Motor neuron (in vitro differentiated cells): ENCODE results near the gene AFP. TPM values are rescaled to one million over a fixed set of nuclear protein-coding genes. Genes with fewer than 3 reads are reported as not detected.

Experiments used
- ATAC-seq, 8 experiments: fragments of 200-7000 bp; cut with Tn5 transposase; replicated peaks in 6 of 8; 2 replicates each; pipeline ENCODE4 v1.8.0; 2021; ENCODE audit warnings: mild to moderate bottlenecking in 8 of 8, moderate library complexity in 8 of 8
- H3K27ac ChIP-seq, 2 donors: fragments of 250-450 bp; sonication (Bioruptor Pico); 2 replicates each; pipeline ENCODE4 v1.9.0; 2021; ENCODE audit warnings: antibody characterized with exemption in 2 of 2, mild to moderate bottlenecking in 2 of 2, moderate library complexity in 1 of 2
- H3K4me1 ChIP-seq, 2 donors: fragments of 250-450 bp; sonication (Bioruptor Pico); replicated peaks in 1 of 2; 2 replicates each; pipeline ENCODE4 v1.6.1; 2021; ENCODE audit warnings: antibody characterized with exemption in 2 of 2, mild to moderate bottlenecking in 2 of 2, moderate library complexity in 1 of 2
- H3K4me3 ChIP-seq, 5 donors: fragments of 250-450 bp; sonication (Bioruptor Pico); 2 replicates each; pipeline ENCODE4 v1.9.0; 2021; ENCODE audit warnings: antibody characterized with exemption in 5 of 5, mild to moderate bottlenecking in 5 of 5, moderate library complexity in 4 of 5
- WGBS, 10 experiments: fragments of 450-650 bp; shearing (Covaris generic); methylation state at CpG; one replicate each; pipeline ENCODE4 v1.0.0; 2022; 5-methylcytosine and 5-hydroxymethylcytosine counted together
- in situ Hi-C, 9 experiments: fragments of 400-800 bp; cut with MboI; loops; one replicate each; pipeline ENCODE4 v1.15.0; 2021; ENCODE audit warnings: low sequenced_read_pairs in 9 of 9, low pct_unique_long_range_greater_than_20kb in 2 of 9; ENCODE audit not compliant: unreplicated experiment in 9 of 9
- total RNA-seq, 8 experiments: library from RNA; unstranded; fragments of 300-600 nt; gene quantifications; 2 replicates each; pipeline versions ENCODE4 v1.2.3 to v1.2.4, GENCODE V29; 2022

AFP gene
- total RNA-seq, 8 experiments from 2014 or later, result 0.33 to 3.4 (median 1.3) TPM; not detected in 4

DNA sequence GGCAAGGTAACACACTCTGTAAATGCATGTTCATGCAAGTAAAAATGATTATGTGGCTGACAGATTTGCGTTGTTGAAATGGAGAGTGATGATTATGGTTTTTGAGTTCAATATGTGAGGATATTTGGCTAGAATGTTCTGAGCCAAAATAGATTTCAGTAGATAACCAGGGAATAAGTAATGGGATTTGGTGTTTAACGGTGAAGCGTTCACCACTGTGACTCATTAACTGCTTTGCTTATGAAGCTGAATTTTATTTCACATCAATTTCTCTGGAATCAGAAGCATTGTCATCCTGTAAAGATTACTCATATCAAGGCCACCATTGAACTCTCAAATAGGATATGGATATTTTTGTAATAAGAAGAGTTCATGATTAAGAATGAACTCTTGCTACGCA lies 11.7 kb downstream of the AFP start:
- Histone ChIP-seq H3K4me1 (peaks cover 0 to 2% of the 10 kb centered on the region in 2 donors), H3K27ac (no peak overlapping the region), H3K4me3 (no peak overlapping the region)
- ATAC-seq, result no peak
- WGBS, 10 experiments, result 9 to 100% (median 90%) methylated on average over 1 to 4 of the region's 4 CpGs; no CpG with 5 or more reads in 1 of the 10 experiments
- in situ Hi-C loops, result no loop called here

DNA sequence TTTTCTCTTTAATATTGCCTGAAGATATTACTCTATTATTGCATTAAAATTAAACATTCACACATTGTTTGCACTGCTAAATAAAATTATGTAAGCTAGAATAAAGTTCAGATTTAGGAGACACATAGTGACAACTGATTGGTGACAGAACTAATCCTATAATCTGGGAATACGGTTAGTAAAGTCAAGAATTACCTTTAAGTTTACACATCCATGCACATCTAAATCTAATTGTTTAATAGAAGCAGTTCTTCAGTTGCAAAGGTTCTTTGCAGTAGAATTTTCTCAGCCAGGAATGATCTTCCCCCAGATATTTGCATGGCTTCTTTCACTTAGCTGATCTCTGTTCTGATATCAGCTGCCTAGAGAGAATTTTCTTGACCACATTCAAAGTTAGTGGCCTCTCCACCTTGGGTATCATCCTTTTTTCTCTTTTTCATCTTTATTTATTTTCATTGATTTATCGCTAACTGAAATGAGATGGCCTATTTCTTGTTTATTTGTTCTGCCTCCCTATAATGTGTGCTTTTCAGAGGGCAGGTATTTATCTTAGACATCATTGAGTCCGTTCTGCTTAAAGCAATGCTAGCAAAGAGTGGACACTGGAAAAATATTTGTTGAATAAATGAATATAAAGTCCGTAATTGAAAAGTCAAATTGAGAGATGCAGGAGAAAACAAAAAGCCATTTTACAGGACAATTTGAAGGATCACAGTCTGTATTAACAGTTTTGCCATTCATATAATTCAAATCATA lies 12.6 kb downstream of the AFP start:
- Histone ChIP-seq H3K4me1 (peaks cover 0 to 2% of the 10 kb centered on the region in 2 donors), H3K4me3 (no peak overlapping the region), H3K27ac (no peak overlapping the region)
- WGBS, 10 experiments, result 60 to 100% (median 89%) methylated on average over 3 to 4 of the region's 4 CpGs
- no peak for ATAC-seq
- in situ Hi-C loops, result no loop called here

DNA sequence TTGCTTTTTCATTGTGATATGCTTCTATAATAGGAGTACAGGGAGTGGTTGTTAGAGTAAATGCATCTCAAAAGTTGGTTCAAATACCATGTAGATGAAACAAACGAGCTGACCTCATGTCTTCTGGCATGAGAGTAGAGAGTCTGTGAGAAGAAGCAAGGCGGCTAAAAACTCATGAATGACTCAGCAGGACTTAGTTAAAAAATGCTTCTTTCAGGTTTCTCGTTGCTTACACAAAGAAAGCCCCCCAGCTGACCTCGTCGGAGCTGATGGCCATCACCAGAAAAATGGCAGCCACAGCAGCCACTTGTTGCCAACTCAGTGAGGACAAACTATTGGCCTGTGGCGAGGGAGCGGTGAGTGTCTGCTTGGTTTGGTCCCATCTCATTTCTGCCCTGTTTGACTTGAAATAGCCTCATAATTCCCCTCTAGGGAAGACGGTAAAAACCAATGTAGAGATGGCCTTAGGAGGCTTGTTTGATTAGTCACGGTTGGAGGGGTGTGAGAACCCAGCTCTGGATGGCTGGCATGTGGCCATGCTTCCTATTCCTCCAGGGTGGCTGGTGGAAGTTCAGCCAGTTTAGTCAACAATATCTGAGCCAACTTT lies 14.5 kb downstream of the AFP start:
- Histone ChIP-seq H3K27ac (no peak overlapping the region), H3K4me1 (peaks cover 0 to 2% of the 10 kb centered on the region in 2 donors), H3K4me3 (no peak overlapping the region)
- peak in 6 of 8 experiments; percentile 33 to 91 (median 48) for ATAC-seq
- in situ Hi-C loops, result no loop called here
- WGBS, 10 experiments, result 0 to 72% (median 25%) methylated on average over 2 to 6 of the region's 9 CpGs; no CpG with 5 or more reads in 1 of the 10 experiments

DNA sequence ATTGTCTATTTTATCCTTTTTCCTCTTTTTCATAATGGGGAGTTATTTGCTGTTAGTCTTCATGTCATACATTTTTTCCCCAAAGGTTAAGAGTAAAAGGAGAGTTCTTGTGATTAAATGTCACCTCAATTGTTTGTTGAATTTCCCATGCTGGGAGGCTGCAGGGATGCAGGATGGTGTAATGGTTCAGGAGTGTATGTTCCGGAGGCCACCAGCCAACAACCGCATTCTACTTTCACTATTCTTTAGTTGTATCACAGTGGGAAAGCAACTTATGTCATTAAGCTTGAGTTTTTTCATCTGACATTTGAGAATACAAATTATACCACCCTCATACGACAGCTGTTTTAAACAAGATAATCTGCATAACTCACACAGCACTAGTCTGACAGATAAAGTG lies 15.4 kb downstream of the AFP start:
- Histone ChIP-seq H3K27ac (no peak overlapping the region), H3K4me3 (no peak overlapping the region), H3K4me1 (peaks cover 0 to 2% of the 10 kb centered on the region in 2 donors)
- 25 to 76% (median 60%) methylated on average over 1 to 3 of the region's 3 CpGs for WGBS, 10 experiments
- in situ Hi-C loops, result no loop called here
- ATAC-seq, result no peak

DNA sequence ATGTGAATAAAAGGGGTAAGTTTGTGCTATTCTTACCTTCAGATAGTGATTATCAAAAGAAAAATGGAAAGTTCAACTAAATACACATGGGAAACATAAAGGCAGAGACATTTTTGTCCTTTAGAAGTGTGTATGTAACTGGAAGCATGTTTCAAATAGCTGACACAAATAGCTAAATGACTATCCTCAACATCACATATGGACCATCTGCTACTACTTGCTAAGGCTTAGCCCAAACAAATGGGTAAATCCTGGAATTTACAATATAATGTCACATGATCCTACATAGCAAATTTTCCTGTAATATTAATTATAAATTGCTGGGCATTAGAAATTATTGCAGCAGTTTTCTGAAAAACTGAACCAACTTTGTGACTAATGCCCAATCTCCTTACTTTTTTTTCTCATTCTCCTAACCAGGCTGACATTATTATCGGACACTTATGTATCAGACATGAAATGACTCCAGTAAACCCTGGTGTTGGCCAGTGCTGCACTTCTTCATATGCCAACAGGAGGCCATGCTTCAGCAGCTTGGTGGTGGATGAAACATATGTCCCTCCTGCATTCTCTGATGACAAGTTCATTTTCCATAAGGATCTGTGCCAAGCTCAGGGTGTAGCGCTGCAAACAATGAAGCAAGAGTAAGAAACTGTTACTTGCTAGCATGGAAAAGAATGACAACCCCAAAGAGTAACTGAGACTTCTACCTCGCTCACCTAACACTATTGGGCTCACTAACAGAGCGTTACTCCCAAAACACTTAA lies 16.1 kb downstream of the AFP start:
- no peak overlapping the region for H3K4me3 ChIP-seq
- 63 to 100% (median 95%) methylated on average over 1 to 4 of the region's 4 CpGs; no CpG with 5 or more reads in 3 of the 10 experiments for WGBS, 10 experiments
- no peak overlapping the region for H3K27ac ChIP-seq
- peak in 2 of 8 experiments; percentile 11 to 28 for ATAC-seq
- peaks cover 0 to 2% of the 10 kb centered on the region in 2 donors for H3K4me1 ChIP-seq
- in situ Hi-C loops, result no loop called here

DNA sequence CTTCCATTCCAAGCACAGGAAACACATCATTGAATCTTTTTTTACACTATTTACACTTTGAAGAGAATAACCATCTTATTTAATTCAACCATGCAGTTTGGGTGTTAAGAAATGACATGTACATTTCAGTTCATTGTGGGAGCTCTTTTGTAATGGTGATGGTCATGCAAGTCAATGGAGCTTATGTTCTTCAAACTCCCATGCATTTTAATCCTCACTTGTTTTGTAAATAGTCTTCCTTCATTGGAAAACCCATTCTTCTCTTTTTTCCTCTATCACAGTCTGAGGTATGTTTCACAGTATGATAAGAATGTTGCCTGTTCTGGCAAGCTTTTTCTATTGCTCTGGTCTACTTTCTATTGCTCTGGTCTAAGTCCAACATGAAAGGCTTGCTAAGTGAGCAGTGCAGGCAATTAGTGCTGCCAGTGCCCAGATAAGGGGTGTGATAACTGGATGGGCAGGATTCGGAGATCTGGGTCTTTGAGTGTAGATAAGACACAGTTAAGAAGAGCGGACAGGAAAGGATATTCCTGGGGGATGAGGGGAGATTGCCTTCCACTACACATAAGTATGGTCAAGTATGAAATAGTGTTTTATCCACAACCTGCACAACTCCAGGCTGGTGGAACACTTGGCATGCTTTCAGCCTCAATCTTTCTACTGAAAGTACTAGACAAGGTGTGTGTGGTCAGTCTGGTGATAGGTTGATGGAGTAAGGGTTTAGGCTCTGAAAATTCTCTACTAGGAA lies 17.1 kb downstream of the AFP start:
- H3K27ac ChIP-seq, result no peak overlapping the region

DNA sequence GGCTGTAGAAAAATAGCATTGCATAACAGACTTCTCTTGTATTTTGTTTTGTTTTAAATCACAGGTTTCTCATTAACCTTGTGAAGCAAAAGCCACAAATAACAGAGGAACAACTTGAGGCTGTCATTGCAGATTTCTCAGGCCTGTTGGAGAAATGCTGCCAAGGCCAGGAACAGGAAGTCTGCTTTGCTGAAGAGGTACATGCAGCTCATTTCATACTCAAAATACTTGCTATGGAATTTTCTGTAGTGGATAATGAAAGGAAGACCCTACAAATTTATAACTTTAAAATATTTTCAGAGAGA lies 17.6 kb downstream of the AFP start:
- Histone ChIP-seq H3K4me3 (no peak overlapping the region), H3K27ac (no peak overlapping the region), H3K4me1 (peaks cover 0 to 2% of the 10 kb centered on the region in 2 donors)
- no peak for ATAC-seq
- in situ Hi-C loops, result no loop called here

More for the DNA sequence above, 17.1 kb downstream of the AFP start:
- peak in 3 of 8 experiments; percentile 42 to 45 (median 42) for ATAC-seq
- in situ Hi-C loops, result no loop called here
- no peak overlapping the region for H3K4me3 ChIP-seq
- H3K4me1 ChIP-seq, result peaks cover 0 to 2% of the 10 kb centered on the region in 2 donors
- 60 to 90% (median 69%) methylated on average over 1 to 2 of the region's 2 CpGs; no CpG with 5 or more reads in 6 of the 10 experiments for WGBS, 10 experiments

DNA sequence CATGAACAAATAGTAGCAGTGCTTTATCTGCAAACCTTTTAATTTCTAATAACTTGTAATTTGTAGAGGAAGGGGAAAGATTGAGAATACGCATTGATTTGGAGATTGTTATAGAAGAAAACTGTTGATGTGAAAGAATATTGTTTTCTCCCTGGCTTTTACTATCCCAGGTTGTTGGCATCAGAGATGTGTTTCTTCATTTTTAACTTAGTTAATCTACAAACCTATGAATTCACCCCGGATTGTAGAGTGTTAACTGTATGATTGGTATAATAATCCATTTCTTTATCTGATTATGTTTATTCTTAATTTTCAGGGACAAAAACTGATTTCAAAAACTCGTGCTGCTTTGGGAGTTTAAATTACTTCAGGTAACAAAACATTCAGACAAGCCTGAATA lies 18.9 kb downstream of the AFP start:
- Histone ChIP-seq H3K4me1 (peaks cover 0 to 2% of the 10 kb centered on the region in 2 donors), H3K27ac (no peak overlapping the region), H3K4me3 (no peak overlapping the region)
- in situ Hi-C loops, result no loop called here
- 42 to 100% (median 89%) methylated on average over 1 to 3 of the region's 3 CpGs; no CpG with 5 or more reads in 1 of the 10 experiments for WGBS, 10 experiments
- ATAC-seq, result no peak

DNA sequence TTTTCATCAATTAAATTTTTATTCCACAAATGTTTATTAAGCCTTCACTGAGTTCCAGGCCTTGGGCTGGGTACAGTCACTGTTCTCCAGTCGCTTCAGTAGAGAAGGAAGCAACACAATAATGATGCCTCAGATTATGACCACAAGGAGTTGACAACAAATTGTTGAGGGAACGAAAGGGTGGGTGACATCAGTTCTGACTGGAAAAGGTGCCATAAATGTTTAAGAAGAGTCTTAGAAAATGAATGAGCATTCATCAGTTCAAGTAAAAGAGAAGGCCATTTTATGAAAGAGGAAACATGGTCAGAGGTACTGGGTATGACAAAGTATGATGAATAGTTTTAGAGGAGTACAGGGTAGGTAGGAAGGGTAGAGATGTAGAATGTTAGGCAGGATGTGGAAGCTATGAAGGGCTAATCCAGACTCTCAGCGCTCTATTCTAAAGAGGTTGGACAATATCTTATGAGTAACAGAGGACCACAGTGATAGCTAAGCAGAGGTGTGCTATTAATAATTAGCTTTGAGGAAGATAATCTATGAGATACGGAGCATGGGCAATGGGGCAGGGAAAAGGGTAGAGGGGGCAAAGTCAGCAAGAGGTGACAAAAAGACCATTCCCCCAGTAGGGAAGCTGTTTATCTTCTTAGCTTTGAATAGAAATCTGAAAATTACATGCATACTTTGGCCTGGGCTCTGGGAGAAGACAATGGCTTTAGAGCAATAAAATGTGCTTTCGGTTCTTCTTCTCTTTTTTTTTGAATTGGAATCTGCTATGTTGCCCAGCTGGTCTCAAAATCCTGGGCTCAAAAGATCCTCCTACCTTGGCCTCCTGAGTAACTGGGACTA lies 20.4 kb downstream of the AFP start:
- whole genome bisulfite sequencing, 10 experiments, result 17 to 100% (median 77%) methylated on average over 1 to 4 of the region's 5 CpGs; no CpG with 5 or more reads in 1 of the 10 experiments
- Histone ChIP-seq H3K4me1 (no peaks in the 10 kb centered on the region), H3K4me3 (no peak overlapping the region), H3K27ac (no peak overlapping the region)
- in situ Hi-C loops, result no loop called here
- ATAC-seq, result no peak

DNA sequence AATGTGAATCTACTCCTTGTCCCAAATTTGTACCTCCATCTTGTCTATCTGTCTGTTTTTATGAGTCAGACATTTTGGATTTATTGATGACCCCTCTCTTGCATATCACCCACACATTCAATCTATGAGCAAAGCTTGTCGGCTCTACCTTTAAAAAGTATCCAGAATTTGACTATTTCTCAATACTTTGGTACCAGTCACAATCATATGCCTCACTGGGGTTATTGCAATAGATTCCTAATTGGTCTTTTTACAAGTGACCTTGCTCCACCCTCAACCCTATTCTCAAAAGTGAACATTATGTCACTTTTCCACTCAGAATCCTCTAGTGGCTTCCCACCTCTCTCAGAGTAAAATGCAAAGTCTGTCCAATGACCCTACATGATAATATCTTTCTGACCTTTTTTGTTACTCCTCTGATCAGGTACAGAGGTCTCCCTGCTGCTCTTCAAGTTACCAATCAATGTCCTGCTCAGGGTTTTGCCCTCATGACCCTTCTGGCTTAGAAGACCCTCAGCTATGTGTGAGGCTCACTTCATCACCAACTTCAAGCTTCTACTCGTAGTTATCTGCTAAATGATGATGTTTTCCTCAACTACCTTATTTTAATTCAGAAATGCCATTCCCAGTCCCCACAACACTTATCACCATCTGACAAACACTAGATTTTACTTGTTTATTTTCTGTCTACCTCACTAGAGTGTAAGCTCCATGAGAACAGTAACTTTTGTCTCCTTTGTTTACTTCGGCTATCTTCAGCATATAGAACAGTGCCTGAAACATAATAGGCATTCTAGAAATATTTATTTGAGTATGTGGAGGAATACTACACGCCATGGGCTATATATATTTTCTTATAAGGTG lies 22.4 kb downstream of the AFP start:
- H3K4me1 ChIP-seq, result no peaks in the 10 kb centered on the region
- 26 to 89% (median 78%) methylated on average over 2 to 4 of the region's 4 CpGs; no CpG with 5 or more reads in 1 of the 10 experiments for WGBS, 10 experiments
- H3K4me3 ChIP-seq, result no peak overlapping the region
- ATAC-seq, result no peak
- in situ Hi-C loops, result no loop called here
- H3K27ac ChIP-seq, result no peak overlapping the region

DNA sequence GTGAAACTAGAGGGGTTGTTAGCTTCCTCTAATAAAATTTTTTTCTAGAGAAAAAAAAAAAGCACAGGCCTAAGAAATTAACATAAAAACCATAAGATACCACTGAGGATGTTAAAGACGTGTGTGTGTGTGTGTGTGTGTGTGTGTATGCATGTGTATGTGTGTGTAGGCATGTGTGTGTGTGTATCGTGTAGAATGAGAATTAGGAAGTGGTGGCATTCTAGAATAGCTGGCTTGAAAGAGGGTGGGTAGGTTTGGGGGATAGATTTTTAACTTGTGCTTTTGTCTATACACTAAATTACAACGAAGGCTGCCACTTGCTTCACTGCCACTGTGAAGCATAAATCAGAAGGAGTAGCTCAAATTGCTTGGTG lies 23.0 kb downstream of the AFP start:
- Histone ChIP-seq H3K4me3 (no peak overlapping the region), H3K4me1 (no peaks in the 10 kb centered on the region), H3K27ac (no peak overlapping the region)
- ATAC-seq, result no peak
- in situ Hi-C loops, result no loop called here
- WGBS, 10 experiments, result 0 to 86% (median 61%) methylated on average over 1 to 2 of the region's 3 CpGs; no CpG with 5 or more reads in 4 of the 10 experiments
